ENCODE data around the gene CKS1B. TPM values are rescaled to one million over a fixed set of nuclear protein-coding genes. Genes with fewer than 3 reads are reported as not detected.

The CKS1B gene
- total and polyA plus RNA-seq, 2 donors: 38.4 to 54.9 TPM

DNA sequence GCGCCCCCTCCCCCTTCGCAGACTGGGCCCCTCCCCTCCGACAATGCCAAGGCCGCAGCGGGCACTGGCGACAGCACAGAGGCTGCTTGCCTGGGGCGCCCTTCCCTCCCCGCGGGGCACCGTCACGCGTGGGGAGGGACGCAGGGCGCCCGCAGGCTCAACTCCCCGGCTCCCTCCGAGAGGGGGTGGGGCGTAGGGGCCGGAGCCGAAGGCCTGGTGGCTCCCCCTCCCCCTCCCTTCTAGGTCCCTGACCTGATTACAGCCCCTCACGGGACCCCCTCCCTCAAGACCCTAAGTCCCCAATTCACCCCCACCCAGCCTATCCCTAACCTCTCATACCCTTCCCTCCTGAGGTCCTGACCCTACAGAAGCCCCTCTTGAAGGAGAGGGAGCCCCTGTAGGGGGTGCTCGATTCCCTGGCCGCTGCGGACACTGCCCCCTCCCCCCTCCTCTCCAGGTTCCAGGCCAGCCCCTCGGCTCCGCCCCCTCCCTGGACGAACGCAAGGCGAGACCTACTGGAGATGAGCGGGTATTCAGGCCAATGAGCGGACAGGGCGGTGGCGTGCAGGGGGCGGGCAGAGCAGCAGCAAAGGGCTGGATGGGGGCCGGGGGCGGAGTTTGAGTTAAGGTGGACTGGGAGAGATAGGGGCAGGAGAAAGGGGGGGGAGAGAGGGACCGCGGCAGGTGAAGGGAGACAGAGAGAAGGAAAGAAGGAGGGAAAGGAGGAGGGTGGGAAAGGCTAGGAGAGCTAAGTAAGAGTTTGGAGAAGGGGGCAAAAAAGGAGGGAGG lies 27.4 kb downstream of the CKS1B start:
- Histone ChIP-seq H3K27ac (ENCODE audit: low read depth) (peak overlapping the region; percentile 88), H3K4me3 (ENCODE audit: low read depth, low read length) (peak overlapping the region; percentile 83), H3K4me1 (ENCODE audit: insufficient read depth) (no peaks in the 10 kb centered on the region), H3K36me3 (ENCODE audit: insufficient read depth) (no peaks in the 10 kb centered on the region)
- WGBS: under 1% methylated on average over 38 of the region's 38 CpGs
- DNase-seq (ENCODE audit: extremely low spot score): peak; percentile 99

DNA sequence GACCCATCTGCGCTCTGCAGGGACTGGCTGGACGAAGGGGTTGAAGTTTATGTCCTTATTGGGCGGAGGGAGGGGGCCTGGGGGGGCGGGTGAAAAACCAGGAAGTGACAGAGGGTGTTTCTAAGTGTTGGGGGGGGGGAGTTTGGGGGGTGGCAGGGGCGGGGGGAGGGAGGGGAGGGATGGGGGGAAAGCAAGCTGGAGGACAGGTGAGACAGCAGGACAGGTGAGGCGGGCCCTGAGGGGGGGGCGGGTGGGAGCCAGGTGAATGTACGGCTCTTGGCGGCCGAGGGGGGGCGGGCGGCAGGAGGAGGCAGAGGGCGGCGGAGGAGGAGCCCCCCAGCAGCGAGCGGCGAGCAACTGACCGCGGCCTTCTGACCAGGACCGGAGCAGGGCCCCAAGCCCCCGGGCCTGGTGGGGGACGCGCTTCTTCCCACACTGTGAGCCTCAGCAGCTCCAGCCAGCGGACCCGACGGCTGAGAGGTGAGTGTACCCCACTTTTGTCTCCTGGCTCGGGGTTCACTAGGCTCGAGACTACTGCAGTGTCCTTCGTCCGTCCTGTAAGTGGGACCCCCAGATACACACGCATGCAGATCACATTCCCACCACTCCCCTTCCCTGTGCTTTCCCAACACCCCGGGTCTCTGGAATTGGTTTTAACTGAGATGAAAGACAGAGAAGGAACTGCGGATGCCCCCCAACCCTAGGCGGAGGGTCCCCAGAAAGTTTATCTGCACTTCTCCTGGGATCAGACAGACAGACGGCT lies 28.2 kb downstream of the CKS1B start, which contains the start of gene ZBTB7B:
ZBTB7B (plus strand) TSS at position 339 of the 763 bp plus-strand sequence. CDS start 11,859 bp downstream, outside the sequence.
- DNase-seq (ENCODE audit: extremely low spot score): no peak
- H3K4me3 ChIP-seq (ENCODE audit: low read depth, low read length): peak within 1 kb of the TSS; percentile 83
- under 1% methylated on average over 34 of the region's 35 CpGs for WGBS

DNA sequence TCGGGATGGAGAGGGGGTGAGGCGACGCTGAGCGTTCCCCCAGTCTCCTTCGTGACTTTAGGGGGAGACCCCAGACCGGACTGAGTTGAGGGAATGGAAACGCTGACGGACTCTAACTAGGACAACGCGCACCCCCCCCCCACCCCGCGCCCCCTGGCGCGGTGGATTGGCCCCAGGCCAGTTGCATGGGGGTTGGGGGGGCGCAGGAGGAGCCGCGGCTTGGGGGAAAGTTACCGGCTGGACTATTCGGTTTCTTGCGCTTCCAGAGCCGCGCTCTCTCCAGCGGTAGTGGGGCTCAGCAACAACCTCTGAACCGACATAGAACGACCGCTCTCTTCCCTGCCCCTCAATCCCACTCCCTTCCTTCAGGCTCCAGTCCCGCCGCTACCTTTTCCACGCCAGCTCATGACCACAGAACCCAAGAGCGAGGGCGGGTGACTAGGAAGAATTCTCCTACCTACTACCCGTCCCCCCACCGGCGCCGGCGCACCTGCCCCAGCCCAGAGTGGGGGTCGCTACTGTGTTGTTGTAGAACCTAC lies 28.8 kb downstream of the CKS1B start:
- peak overlapping the region; percentile 89 for H3K27ac ChIP-seq (ENCODE audit: low read depth)
- under 1% methylated on average over 37 of the region's 37 CpGs for WGBS
- DNase-seq (ENCODE audit: extremely low spot score): no peak
- H3K36me3 ChIP-seq (ENCODE audit: insufficient read depth): no peaks in the 10 kb centered on the region
- H3K4me3 ChIP-seq (ENCODE audit: low read depth, low read length): peak overlapping the region; percentile 83
- H3K4me1 ChIP-seq (ENCODE audit: insufficient read depth): no peaks in the 10 kb centered on the region

More for the DNA sequence above, 28.2 kb downstream of the CKS1B start, which contains the start of gene ZBTB7B:
- Histone ChIP-seq H3K36me3 (ENCODE audit: insufficient read depth) (no peaks in the 10 kb centered on the region), H3K4me1 (ENCODE audit: insufficient read depth) (no peaks in the 10 kb centered on the region), H3K27ac (ENCODE audit: low read depth) (peak within 1 kb of the TSS; percentile 89)

DNA sequence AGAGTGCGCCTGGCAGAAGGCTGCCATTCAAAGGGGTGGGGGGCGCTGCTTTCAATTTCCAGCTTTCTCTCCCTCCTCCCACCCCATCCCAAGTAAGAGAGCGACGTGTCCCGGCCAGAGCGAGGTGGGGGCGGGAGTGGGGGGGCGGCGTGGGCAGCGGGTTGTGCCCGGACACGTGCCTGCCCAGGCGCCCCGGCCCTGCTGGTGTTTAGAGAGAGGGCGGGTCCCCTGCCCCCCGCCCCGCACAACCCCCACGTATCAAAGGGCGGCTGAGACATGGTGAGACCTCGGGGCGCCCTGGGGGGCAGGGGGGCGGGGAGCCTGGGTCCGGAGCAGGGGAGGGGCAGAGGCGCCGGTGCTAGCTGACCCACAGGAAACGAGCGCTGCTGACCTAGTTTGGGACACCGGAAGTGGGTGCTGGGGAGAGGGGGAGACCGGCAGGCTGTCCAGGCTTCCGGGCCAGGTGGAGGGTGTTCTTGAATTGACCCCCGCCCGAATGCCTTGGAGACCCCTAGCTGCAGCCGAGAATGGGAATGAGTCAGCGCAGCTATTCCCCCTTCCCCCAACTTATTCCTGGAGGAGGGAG lies 29.4 kb downstream of the CKS1B start:
- DNase-seq (ENCODE audit: extremely low spot score): no peak
- under 1% methylated on average over 34 of the region's 34 CpGs for WGBS
- Histone ChIP-seq H3K4me3 (ENCODE audit: low read depth, low read length) (peak overlapping the region; percentile 83), H3K4me1 (ENCODE audit: insufficient read depth) (no peaks in the 10 kb centered on the region), H3K27ac (ENCODE audit: low read depth) (peak overlapping the region; percentile 89), H3K36me3 (ENCODE audit: insufficient read depth) (no peaks in the 10 kb centered on the region)

DNA sequence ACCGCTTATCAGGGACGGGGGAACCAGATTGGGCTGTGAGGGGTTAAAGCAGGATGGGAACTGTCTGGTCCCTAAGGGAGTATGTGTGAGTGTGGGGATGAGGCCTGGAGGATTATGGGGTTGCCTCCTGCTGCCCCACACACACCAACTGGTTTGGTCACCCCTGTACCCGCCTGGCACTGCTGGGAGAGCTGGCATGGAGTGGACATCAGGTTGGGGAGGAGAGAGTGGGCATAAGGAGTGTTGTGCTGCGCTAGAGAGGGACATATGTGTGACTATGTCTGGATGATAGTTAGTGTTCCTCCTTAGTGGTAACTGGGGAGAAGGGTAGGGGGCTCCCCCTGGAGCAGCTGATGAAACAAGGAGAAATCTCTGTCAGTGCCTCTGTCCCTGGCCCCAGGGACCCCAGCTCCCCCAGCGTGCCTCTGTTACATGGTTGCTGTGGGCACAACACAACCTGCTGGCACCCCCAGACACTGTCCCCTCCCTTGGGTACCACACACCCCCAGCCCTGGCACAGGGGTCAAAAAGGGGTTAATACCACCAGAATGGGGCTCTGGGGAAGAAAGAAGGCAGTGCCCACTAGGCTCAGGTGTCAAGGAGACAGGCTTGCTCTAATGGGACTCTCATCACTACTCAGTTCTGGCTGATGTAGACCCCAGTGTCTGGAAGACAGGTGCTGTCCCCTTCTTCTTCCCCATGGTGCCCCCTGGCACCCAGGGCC lies 30.0 kb downstream of the CKS1B start:
- H3K36me3 ChIP-seq (ENCODE audit: insufficient read depth): no peaks in the 10 kb centered on the region
- no peak for DNase-seq (ENCODE audit: extremely low spot score)
- H3K4me1 ChIP-seq (ENCODE audit: insufficient read depth): no peaks in the 10 kb centered on the region
- H3K27ac ChIP-seq (ENCODE audit: low read depth): peak overlapping the region; percentile 89
- peak overlapping the region; percentile 83 for H3K4me3 ChIP-seq (ENCODE audit: low read depth, low read length)
- 41% methylated on average over 5 of the region's 5 CpGs for WGBS

DNA sequence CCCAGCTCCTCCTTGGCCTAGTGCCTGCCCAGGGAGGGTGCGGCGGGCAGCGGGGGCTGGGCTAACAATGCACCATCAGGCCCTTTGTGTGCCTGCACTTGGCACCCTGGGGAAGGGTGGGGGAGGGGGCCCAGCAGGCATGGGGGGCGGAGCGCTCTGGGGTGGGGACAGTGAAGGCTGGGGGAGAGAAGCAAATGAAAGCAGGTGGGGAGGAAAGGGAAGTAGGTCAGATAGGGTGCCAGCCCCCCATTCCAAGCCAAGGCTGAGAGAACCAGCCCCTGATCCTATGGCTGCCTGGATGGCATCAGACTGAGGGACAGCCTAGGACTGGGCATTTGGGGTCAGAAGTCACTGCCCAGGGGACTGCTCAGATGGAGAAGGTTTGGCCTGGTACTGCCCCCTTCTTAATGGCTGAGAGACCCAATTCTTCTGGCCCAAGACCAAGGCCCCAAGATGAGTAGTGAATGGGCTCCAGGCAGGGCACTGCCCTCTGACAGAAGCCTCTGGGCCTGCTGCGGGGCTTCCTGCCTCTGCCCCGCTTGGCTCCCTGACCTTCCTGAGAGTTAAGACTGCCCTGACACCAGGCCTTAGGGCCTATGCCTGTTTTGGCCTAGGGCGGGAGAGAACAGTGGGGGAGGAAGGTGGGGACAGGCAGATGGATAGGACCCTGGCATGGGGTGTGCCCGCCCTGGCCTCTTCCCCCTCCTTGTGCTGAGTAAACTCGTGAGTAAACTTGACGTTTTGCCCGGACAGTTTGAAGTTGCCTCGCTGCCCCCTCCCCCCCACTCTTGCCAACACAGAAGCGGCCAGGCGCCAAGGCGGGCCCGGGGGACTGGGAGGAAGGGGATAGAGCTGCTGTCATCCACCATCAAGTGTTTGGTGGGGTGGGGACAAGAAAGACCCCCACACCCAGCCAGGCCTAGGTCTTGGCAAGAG lies 30.9 kb downstream of the CKS1B start:
- DNase-seq (ENCODE audit: extremely low spot score): no peak
- H3K36me3 ChIP-seq (ENCODE audit: insufficient read depth): no peaks in the 10 kb centered on the region
- H3K4me3 ChIP-seq (ENCODE audit: low read depth, low read length): no peak overlapping the region
- no peaks in the 10 kb centered on the region for H3K4me1 ChIP-seq (ENCODE audit: insufficient read depth)
- peak overlapping the region; percentile 89 for H3K27ac ChIP-seq (ENCODE audit: low read depth)
- WGBS: 53% methylated on average over 17 of the region's 17 CpGs

DNA sequence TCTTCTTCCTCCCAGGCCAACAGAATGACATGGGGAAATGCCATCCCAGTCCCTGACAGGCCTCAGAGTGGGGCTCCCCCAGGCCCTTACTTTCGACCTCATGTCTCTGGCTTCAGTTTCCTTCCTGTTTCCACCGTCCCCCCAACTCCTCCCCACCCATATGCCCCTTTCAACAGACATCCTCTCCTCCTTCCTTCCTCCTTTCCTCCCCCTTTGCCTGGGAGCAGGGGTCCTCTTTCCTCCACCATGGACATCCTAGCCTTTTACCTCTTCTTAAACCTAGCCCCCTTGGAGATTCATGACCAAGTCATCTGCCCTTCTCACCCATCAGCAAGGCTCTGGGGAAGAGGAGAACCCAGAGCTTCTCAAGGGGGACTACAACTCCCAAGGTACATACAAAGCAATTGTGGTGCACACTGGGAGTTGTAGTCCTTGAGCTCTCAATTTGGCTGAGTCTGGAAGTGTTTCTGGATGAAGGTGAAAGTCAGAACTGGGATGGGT lies 32.2 kb downstream of the CKS1B start:
- DNase-seq (ENCODE audit: extremely low spot score): no peak
- Histone ChIP-seq H3K4me1 (ENCODE audit: insufficient read depth) (no peaks in the 10 kb centered on the region), H3K27ac (ENCODE audit: low read depth) (no peak overlapping the region), H3K4me3 (ENCODE audit: low read depth, low read length) (no peak overlapping the region), H3K36me3 (ENCODE audit: insufficient read depth) (no peaks in the 10 kb centered on the region)
- 62% methylated on average over 2 of the region's 2 CpGs for WGBS

DNA sequence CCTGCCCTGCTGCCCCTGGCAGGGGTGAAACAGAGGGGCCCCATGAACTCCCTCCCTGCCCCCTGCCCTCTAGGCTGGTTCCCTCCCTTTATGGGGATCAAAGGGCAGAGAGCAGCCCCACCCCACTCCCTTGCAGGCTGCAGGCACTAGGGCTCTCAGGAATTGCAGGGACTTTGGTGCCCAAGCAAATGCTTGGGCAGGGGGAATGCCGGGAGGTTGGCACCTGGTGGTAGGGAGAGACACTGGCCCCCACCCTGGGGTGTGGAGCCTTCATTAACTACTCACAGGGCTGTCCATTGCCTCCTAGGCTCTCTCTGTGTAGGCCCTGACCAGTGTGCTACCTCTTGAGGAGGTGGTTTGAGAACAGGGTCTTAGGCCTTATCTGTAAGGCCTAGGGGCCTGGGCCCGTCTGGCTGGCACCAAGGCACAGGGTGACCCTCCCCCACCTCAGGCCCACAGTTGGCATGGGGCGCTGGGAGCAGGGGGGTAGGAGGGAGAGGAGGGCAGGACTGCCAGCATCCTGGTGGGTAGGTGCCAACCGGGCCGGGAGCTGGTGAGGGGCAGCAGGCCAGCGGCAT lies 32.9 kb downstream of the CKS1B start:
- Histone ChIP-seq H3K4me1 (ENCODE audit: insufficient read depth) (no peaks in the 10 kb centered on the region), H3K36me3 (ENCODE audit: insufficient read depth) (no peaks in the 10 kb centered on the region), H3K4me3 (ENCODE audit: low read depth, low read length) (no peak overlapping the region), H3K27ac (ENCODE audit: low read depth) (no peak overlapping the region)
- WGBS: 79% methylated on average over 6 of the region's 6 CpGs
- no peak for DNase-seq (ENCODE audit: extremely low spot score)

DNA sequence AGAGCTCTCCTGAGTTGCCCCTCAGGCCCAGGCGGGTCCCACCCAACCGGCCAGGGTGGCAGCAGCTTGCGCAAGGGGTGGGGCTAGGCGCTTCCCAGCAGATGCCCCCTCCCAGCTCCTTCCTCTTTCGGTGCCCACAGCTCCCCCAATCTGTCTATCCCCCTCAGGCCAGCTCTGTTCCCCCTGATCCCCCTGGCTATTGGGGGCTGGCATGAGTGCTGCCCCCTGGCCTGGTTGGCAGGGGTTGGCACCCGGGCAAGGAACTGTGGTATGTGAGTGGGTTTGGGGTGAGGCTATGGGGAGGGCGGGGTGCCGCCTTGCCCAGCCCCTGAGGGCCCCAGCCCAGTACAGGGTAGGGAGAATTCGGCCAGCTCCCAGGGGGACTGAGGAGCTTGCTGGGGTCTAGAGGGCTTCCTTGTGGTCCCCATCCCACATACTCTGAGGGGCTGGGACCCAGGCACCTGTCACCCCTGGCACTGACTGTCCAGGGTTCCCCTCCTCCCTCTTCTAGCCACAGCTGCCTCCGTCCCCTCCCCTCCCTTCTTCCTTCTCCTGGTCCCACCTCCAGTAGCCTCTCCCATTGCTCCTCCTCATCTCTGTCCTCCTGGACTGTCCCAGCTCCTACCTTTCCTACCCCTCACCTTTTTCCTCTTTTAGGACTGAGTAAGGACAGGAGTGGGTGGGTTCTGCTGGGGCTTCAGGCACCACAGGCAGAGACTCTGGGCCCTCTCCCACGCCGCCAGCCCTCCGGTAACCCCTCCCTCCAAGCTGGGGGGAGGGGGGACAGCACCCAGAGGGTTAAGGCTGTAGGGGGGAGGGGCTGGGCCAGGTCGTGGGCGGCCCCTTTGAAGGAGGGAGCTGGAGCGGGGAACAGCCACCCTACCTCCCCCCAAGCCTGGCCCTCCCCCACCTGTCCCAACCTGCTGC lies 33.8 kb downstream of the CKS1B start:
- H3K36me3 ChIP-seq (ENCODE audit: insufficient read depth): no peaks in the 10 kb centered on the region
- WGBS: 71% methylated on average over 16 of the region's 16 CpGs
- no peak overlapping the region for H3K4me3 ChIP-seq (ENCODE audit: low read depth, low read length)
- H3K27ac ChIP-seq (ENCODE audit: low read depth): peak overlapping the region; percentile 52
- DNase-seq (ENCODE audit: extremely low spot score): no peak
- H3K4me1 ChIP-seq (ENCODE audit: insufficient read depth): peaks cover under 1% of the 10 kb centered on the region

DNA sequence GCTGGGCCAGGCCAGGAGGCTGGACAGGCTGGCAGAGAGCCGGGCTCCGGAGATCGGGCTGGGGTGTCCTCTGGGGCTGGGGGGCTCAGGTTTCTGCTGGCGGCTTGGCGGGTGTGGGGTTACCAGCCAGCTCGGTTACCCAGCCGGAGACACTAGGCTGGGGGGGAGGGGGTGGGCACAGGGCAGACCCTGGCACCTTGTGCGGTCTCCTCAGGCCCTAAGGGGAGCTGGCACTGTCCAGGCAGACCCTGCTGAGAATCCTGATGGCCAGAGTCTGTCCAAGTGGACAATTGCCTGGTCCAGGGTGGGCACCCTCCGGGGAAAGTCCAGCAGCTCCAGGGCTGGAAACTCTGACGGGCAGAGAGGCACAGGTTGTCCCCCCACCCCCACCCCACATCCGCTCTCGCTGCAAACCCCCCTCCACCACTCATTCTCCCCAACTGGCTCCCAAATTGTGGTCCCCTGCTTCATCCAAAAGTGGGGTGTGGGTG lies 34.8 kb downstream of the CKS1B start:
- H3K36me3 ChIP-seq (ENCODE audit: insufficient read depth): no peaks in the 10 kb centered on the region
- peaks cover 2% of the 10 kb centered on the region for H3K4me1 ChIP-seq (ENCODE audit: insufficient read depth)
- H3K4me3 ChIP-seq (ENCODE audit: low read depth, low read length): no peak overlapping the region
- no peak overlapping the region for H3K27ac ChIP-seq (ENCODE audit: low read depth)
- WGBS: 93% methylated on average over 12 of the region's 12 CpGs
- no peak for DNase-seq (ENCODE audit: extremely low spot score)

DNA sequence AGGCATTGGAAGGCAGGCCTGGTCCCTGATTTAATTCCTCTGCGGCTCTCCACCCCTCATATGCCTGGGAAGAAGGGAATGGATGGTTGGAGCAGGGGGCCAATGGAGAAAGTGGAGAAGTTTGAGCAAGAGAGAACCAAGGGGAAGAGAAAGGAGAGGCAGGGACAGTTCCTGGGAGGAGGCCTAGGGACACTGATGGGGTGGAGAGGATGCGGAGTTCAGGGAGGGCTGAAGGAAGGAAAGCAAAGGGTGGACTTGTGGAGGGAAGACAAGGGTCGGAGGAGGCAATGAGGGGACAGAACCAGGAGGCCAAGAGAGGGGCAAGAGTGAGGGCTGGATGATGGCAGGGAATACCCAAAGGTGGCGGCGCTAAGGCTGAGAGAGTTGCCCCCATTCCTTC lies 35.3 kb downstream of the CKS1B start:
- 91% methylated on average over 5 of the region's 5 CpGs for WGBS
- no peak overlapping the region for H3K27ac ChIP-seq (ENCODE audit: low read depth)
- no peak overlapping the region for H3K4me3 ChIP-seq (ENCODE audit: low read depth, low read length)
- peaks cover 2% of the 10 kb centered on the region for H3K4me1 ChIP-seq (ENCODE audit: insufficient read depth)
- no peak for DNase-seq (ENCODE audit: extremely low spot score)
- no peaks in the 10 kb centered on the region for H3K36me3 ChIP-seq (ENCODE audit: insufficient read depth)
